Stromal cell of bone marrow (primary cell): ENCODE results near the gene GOLGA5.
"Not testable (repeated sequence)": the region's sequence is repeated elsewhere in the genome, so short reads cannot be mapped to it uniquely, and the experiment has no call there.

ENCODE experiments used
- DNase-seq: peaks from one replicate; pipeline ENCODE4 v3.0.0-alpha.2; 2012; ENCODE audit warnings: low read depth

The GOLGA5 gene

GRCh38 chr14:92778868-92779565, 15.1 kb upstream of the GOLGA5 start:
- not testable (repeated sequence) for DNase-seq

- DNase-seq: peak; percentile 48
Observed at GRCh38 chr14:92780444-92781232, 13.5 kb upstream of the GOLGA5 start.

- no peak for DNase-seq
Observed at GRCh38 chr14:92781350-92781749, 12.8 kb upstream of the GOLGA5 start.

GRCh38 chr14:92783813-92784431, 10.2 kb upstream of the GOLGA5 start:
- peak; percentile 43 for DNase-seq

- peak; percentile 81 for DNase-seq
Observed at GRCh38 chr14:92785667-92786426, 8.3 kb upstream of the GOLGA5 start.

GRCh38 chr14:92786427-92786756, 7.7 kb upstream of the GOLGA5 start:
- no peak for DNase-seq

GRCh38 chr14:92787554-92787953, 6.6 kb upstream of the GOLGA5 start:
- no peak for DNase-seq

- no peak for DNase-seq
Observed at GRCh38 chr14:92789457-92790089, 4.5 kb upstream of the GOLGA5 start.

- DNase-seq: no peak
Observed at GRCh38 chr14:92792885-92793284, 1.2 kb upstream of the GOLGA5 start.

GRCh38 chr14:92794547-92794941, 439 bp downstream of the GOLGA5 start:
- no peak for DNase-seq

- no peak for DNase-seq
Observed at GRCh38 chr14:92794961-92795360, 856 bp downstream of the GOLGA5 start.

- DNase-seq: no peak
Observed at GRCh38 chr14:92797935-92798653, 4.0 kb downstream of the GOLGA5 start.

GRCh38 chr14:92798811-92799210, 4.7 kb downstream of the GOLGA5 start:
- DNase-seq: no peak

GRCh38 chr14:92800012-92800411, 5.9 kb downstream of the GOLGA5 start:
- no peak for DNase-seq

- no peak for DNase-seq
Observed at GRCh38 chr14:92800525-92800924, 6.4 kb downstream of the GOLGA5 start.

- DNase-seq: no peak
Observed at GRCh38 chr14:92801917-92802316, 7.8 kb downstream of the GOLGA5 start.

GRCh38 chr14:92802678-92803077, 8.6 kb downstream of the GOLGA5 start:
- DNase-seq: no peak

GRCh38 chr14:92813201-92813600, 19.1 kb downstream of the GOLGA5 start:
- DNase-seq: no peak

- no peak for DNase-seq
Observed at GRCh38 chr14:92819011-92819597, 25.0 kb downstream of the GOLGA5 start.

GRCh38 chr14:92819680-92820535, 25.8 kb downstream of the GOLGA5 start:
- not testable (repeated sequence) for DNase-seq
